GM12864 (cell line): ENCODE data around the gene SLC19A1.

Experiments used
- DNase-seq: peaks from one replicate; pipeline ENCODE4 v3.0.0-alpha.2; 2011; ENCODE audit warnings: low read depth
- H3K4me3 ChIP-seq: 2 replicates; pipeline ENCODE4 v1.5.1; 2011; ENCODE audit warnings: mild to moderate bottlenecking, low read depth, low read length, control low read depth
- CTCF ChIP-seq: IDR thresholded peaks from 2 replicates; pipeline ENCODE4 v1.5.1; 2011; ENCODE audit warnings: low read depth, mild to moderate bottlenecking, moderate library complexity, low read length, control low read depth, inconsistent platforms; ENCODE audit errors: missing control alignments

SLC19A1 gene

GRCh38 chr21:45464309-45464708, 77.9 kb downstream of the SLC19A1 start:
- DNase-seq = no peak
- H3K4me3 ChIP-seq = no peak overlapping the region
- TF ChIP-seq CTCF = no peak

GRCh38 chr21:45463871-45464270, 78.4 kb downstream of the SLC19A1 start:
- no peak overlapping the region for H3K4me3 ChIP-seq
- TF ChIP-seq CTCF = no peak
- DNase-seq = no peak

- no peak overlapping the region for H3K4me3 ChIP-seq
- DNase-seq = no peak
- no peak for TF ChIP-seq CTCF
These were observed 80.4 kb downstream of the SLC19A1 start for GRCh38 chr21:45461806-45462341.

GRCh38 chr21:45461369-45461750, 80.9 kb downstream of the SLC19A1 start:
- TF ChIP-seq CTCF = no peak
- no peak overlapping the region for H3K4me3 ChIP-seq
- no peak for DNase-seq

- TF ChIP-seq CTCF = no peak
- no peak for DNase-seq
- no peak overlapping the region for H3K4me3 ChIP-seq
These were observed 81.5 kb downstream of the SLC19A1 start for GRCh38 chr21:45460611-45461368.

GRCh38 chr21:45460011-45460565, 82.2 kb downstream of the SLC19A1 start:
- H3K4me3 ChIP-seq = no peak overlapping the region
- DNase-seq = no peak
- TF ChIP-seq CTCF = no peak
